Anterior cingulate cortex (tissue), 58 donors: ENCODE measurements around the gene JADE2.

Source experiments
- DNase-seq, 58 donors: peaks; one replicate each; lab custom pipeline; 2025; lab: John Stamatoyannopoulos, UW

Gene JADE2

GRCh38 chr5:134565791-134566740, 40.6 kb downstream of the JADE2 start:
- DNase-seq, result no peak

DNA sequence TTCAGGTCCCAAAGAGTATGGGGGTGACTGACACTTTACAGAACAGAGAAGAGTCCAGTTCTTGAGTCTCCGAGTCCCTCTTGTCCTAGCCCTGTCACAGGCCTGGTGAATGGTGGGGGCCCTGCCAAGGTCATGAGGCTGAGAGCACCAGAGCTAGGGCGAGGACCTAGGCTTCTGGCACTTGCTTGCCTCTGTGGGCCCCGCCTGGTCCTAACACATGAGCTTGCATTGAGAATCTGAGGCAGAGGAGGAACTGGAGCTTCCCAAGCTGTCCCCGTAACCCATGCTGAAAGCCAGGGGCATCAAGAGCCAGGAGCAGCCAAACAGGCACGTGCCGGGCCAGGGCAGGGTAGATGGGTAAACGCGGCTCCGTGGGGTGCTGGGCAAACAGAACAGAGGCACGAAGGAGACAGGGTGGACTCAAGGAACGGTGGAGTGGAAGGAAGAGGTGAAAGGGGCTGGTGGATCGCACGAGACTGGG, 41.3 kb downstream of the JADE2 start:
- DNase-seq, result no peak

- DNase-seq, result no peak
Measured at GRCh38 chr5:134567641-134568336, 42.3 kb downstream of the JADE2 start.

GRCh38 chr5:134568337-134568700, 42.8 kb downstream of the JADE2 start:
- peak in 3 of 58 donors; percentile 41 to 56 (median 45) for DNase-seq

DNA sequence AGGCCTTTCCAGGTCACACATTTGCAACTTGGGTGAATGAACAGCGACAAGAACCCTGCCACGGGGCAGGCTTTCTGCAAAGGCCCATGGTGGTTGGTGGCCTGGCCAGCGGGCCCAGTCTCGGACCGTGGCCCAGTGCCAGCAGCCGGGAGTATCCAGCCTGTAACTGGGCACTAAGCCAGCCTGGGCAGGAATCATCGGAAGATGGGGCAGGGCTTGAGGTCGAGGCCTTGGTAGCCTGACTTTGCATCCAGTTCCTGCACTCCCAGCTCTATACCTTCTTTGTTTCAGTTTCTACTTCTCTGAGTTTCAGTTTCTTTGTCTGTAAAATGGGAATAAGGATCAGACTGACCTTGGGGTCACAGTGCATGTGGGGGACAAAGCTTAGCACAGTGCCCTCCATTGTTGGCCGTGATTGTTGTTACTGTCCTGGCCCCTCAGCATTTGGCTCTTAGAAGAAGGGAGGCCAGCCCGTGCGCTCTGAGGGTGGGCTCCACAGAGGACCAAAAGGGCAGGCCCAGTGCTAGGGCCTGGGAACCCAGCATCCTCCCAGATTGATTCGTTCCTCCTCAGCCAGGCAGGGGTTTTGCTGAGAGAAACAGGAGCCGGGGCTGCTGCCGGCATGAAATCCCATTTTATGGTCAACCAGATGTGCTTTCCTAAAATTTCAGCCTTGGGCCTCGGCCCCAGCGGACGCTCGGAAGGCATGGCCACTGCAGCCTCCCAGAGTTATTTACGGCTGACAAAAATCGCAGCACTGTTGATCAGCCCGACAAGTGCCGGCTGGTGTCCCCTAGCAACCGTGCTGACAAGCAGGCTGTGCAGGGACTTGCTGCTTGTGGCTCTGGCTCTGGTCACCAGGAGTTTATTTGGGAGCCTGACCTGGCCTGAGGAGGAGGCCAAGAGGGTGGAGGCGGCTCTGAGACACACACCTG, 43.6 kb downstream of the JADE2 start:
- peak in 52 of 58 donors; percentile 24 to 97 (median 61) for DNase-seq

DNA sequence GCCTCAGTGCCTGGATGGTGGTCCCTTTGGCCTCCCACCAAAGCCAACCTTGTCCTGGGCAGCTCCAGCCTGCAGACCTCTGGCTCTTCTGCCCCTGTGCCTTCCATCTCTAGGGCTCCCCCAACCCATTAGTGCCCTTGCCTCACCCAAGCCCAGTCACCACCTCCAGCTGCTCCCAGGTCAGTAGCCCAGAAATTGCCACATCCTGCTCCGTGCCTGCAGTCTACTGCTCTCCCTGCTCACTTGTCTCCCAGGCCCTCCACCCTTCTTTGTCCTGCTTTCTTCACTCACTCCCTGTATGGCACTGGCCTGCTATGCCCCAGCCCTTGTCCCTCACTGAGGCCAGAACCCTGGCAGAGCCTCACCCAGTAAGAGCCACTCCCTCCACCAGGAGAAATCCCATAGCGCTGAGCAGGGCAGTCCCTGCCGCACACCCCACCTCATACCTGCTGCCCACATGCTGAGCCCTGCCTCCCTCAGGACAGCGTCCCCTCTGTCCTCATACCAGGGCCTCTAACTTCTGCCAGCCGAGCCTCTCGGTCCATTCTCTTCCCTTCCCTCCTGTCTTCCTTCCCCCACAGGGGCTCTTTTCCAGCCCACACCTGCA, 44.4 kb downstream of the JADE2 start:
- DNase-seq, result no peak

DNA sequence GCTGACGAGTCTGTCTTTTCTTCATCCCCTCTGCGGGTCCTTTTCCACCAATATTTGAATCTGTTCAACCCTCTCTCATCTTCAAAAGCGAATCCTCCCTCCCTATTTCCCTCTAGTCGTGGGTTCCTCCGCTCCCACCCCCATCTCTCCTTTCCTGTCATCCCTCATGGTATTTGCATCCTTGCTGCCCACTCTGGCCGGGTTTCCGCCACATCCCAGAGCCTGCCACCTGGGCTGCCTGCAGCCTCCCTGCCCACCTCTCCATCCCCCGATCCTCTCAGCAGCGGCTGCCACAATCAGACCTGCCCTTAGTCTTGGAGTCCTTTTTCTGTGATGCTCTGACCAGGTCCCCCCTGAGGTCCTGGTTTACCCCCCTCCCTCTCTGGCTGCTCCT, 44.9 kb downstream of the JADE2 start:
- no peak for DNase-seq

GRCh38 chr5:134570886-134571285, 45.4 kb downstream of the JADE2 start:
- DNase-seq, result no peak

GRCh38 chr5:134571693-134572405, 46.4 kb downstream of the JADE2 start:
- DNase-seq, result no peak

- no peak for DNase-seq
Measured at GRCh38 chr5:134572811-134573210, 47.3 kb downstream of the JADE2 start.

- DNase-seq, result no peak
Measured at GRCh38 chr5:134574521-134574920, 49.1 kb downstream of the JADE2 start.

GRCh38 chr5:134575316-134575715, 49.8 kb downstream of the JADE2 start:
- DNase-seq, result no peak

DNA sequence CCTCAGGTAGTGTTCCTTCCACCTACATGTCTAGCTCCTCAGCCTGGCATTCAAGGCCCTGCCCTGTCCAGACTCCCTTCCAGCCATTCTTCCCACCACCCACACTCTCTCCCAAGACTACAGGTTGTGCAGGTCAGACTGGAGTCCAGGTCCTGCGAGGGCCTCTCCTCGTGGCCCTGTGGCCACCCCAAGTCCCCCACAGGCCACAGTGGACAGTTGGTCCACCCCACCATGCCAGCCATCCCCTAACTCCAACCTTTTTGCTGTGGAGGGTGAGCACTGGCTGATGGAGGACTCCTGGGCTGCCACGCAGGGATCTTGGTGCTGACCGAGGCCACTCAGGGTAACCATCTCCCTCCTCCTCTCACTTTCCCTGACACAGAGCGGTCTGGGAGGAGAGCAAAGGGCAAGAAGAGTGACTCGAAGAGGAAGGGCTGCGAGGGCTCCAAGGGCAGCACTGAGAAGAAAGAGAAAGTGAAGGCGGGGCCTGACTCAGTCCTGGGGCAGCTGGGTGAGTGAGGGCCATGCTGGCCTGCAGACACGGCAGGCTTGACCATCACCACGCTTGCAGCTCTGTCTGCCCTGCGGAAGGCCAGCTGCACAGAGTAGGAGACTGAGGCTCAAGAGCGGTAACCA, 51.0 kb downstream of the JADE2 start:
- DNase-seq, result no peak

GRCh38 chr5:134577022-134577795, 51.7 kb downstream of the JADE2 start:
- no peak for DNase-seq

DNA sequence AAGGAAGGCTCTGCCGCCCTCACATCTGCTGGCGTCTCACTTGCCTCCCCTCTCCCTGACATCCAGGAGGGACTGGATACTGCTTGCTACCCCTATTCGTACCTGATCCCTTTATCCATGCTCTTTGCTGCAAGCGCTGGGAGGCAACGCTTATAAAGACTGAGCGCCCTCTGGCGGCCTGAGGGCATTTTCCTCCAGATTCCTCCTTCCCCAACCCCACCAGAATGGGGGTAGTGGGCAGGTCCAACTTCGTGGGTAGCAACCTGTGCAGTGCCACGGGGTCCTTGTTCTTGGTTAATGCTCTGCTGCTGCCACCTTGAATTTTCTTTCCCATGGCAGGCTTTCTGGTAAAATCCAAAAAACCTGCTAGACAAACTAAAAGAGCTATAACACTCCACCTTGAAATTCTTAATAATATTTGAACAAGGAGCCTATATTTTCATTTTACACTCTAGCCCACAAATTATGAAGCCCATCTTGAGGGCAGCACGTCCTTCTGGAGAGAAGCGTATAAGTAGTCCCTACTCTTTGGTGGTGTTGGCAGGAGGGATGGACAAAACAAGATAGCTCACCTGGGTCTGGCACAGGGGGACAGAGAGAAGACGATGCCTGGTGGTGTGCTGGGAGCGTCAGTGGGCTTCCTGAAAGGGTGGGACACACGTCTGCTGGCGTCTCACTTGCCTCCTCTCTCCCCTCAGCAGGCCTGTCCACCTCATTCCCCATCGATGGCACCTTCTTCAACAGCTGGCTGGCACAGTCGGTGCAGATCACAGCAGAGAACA, 52.5 kb downstream of the JADE2 start:
- DNase-seq, result peak in 48 of 58 donors; percentile 18 to 87 (median 50)

- no peak for DNase-seq
Measured at GRCh38 chr5:134578578-134579283, 53.3 kb downstream of the JADE2 start.
